ENCODE results near the gene TMEM62.
"Not testable (repeated sequence)": the region's sequence is repeated elsewhere in the genome, so short reads cannot be mapped to it uniquely, and the experiment has no call there.

TMEM62 gene

DNA sequence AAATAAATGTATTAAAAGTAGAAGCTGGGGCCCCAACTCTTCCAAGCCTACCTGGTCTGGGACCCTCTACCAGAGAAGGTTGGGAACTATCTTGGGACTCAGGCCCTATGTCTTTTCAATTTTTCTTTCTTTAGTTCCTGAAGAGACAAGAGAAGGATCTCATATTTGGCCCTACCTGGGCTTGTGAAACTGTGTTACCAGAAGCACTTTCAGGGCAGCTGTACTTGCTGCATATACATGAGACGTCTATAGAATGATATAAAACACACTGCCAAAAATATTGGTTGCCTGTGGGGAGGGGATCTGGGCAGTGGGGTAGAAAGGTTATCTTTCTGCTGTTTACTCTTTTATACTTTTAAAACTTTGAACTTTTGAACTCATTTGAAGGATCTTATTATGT, 88.0 kb downstream of the TMEM62 start:
- DNase-seq (ENCODE audit: extremely low spot score, insufficient read length, low read depth) (no peak), FAIRE-seq (no peak)

DNA sequence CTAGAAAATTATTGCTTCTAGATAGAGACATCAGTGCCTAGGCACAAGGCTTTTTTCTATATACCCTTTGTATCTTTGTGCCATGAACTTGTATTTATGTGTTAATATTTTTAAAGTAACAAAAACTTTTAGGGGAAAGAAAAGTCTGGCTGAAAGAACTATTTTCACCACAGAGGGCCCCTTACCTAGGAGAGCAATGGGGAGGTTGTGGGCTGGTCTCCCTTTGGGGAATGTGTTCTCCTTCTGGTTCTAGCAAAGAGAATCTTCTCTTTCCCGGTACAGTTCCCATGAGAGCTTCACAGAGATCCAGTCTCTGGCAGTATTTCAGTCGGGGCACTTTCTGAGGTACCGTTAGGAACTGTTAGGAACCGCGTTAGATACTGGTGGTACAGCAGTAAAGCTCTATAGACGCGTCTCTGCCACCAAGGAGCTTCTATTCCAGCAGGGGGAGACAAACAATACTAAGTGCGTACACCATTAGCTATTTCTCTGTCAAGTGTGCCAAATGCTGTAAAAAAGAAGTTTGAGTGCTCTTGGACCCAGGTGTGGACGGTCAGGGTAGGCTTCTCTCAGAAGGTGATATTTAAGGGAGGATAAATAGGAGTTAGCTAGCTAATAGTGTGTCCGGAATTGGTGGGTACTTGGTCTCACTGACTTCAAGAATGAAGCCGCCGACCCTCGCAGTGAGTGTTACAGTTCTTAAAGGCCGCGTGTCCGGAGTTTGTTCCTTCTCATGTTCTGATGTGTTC, 92.0 kb downstream of the TMEM62 start:
- peak; percentile 83 for FAIRE-seq

GRCh38 chr15:43225950-43226255, 92.5 kb downstream of the TMEM62 start:
- not testable (repeated sequence) for FAIRE-seq

More for the DNA sequence above, 92.0 kb downstream of the TMEM62 start:
- peak; percentile 59 for DNase-seq (ENCODE audit: extremely low spot score, insufficient read length, low read depth)

GRCh38 chr15:43226436-43227305, 93.3 kb downstream of the TMEM62 start:
- no peak for DNase-seq (ENCODE audit: extremely low spot score, insufficient read length, low read depth)

More at GRCh38 chr15:43225950-43226255, 92.5 kb downstream of the TMEM62 start:
- DNase-seq (ENCODE audit: extremely low spot score, insufficient read length, low read depth): not testable (repeated sequence)

DNA sequence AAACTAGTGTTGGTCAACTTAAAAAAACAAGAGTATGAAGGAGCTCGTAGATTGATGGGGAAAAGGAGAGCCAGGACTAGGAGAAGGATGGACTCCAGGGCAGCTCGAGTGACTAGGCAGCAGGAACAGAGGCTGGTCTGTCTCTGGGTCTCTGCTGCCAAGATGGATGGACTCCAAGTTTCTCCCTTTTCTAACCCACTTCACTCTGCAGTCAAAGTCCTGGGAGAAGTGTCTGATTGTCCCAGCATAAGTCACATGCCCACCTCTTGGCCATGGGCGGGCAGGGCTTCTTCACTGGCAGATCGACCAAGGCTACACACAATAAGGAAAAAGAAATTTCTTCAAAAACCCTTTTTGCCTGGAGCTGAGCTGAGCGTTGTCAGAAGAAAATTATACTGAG, 96.6 kb downstream of the TMEM62 start:
- FAIRE-seq: no peak
- DNase-seq (ENCODE audit: extremely low spot score, insufficient read length, low read depth): no peak

More at GRCh38 chr15:43226436-43227305, 93.3 kb downstream of the TMEM62 start:
- FAIRE-seq: no peak

GRCh38 chr15:43230640-43231115, 97.3 kb downstream of the TMEM62 start:
- no peak for FAIRE-seq
- DNase-seq (ENCODE audit: extremely low spot score, insufficient read length, low read depth): no peak

- FAIRE-seq (no peak), DNase-seq (ENCODE audit: extremely low spot score, insufficient read length, low read depth) (no peak)
Measured at GRCh38 chr15:43232289-43232874, 99.0 kb downstream of the TMEM62 start.

All from GM18507 (cell line).